K562 (cell line): ENCODE measurements around the gene SHOC1. TPM values are rescaled to one million over a fixed set of nuclear protein-coding genes. Genes with fewer than 3 reads are reported as not detected.
A peak's percentile ranks its signal among the peaks of the same experiment; 100 is the strongest.

Source experiments
- ATAC-seq: fragments of 200-7000 bp; cut with Tn5 transposase; 3 replicates; pipeline ENCODE4 v1.9.1; 2020; ENCODE audit warnings: moderate library complexity
- BruUV-seq: library from RNA; stranded (reverse); fragments of 400-500 nt; replicated peaks from 2 replicates; lab custom pipeline; 2021; lab: Mats Ljungman, UMichigan
- CTCF ChIA-PET: fragments of 300-600 bp; formaldehyde crosslinking; extraction: SDS; loops from one replicate; lab custom pipeline; 2021; ENCODE audit warnings: low intra/inter-chr PET ratio; lab: Yijun Ruan, JAX
- POLR2A ChIA-PET: fragments of 300-600, 350-650 bp; sonication (Branson Sonifier 250); formaldehyde crosslinking; extraction: SDS; loops from one replicate; lab custom pipeline; 2021; ENCODE audit warnings: antibody characterized with exemption, inconsistent platforms; lab: Yijun Ruan, JAX
- DNase-seq, 4 experiments: peaks; one replicate each; pipeline versions ENCODE4 v3.0.0 to v3.0.0-alpha.2; 2011 to 2018; ENCODE audit warnings: low spot score in 3 of 4, mixed read lengths in 3 of 4; ENCODE audit errors: extremely low read depth in 1 of 4
- FAIRE-seq: peaks from 2 replicates; lab custom pipeline; 2011; peaks lifted over from hg19 to GRCh38; lab: Jason Lieb, UNC
- H2AFZ ChIP-seq: 2 replicates; pipeline ENCODE4 v1.6.0; 2011; ENCODE audit warnings: low read depth, low read length, control low read depth, inconsistent platforms
- H3K27ac ChIP-seq: fragments of 200-600 bp; 3 replicates; pipeline ENCODE4 v1.8.0; 2011; ENCODE audit warnings: low read depth, mild to moderate bottlenecking, control low read depth, inconsistent platforms, low read length, moderate library complexity, mixed read lengths; ENCODE audit errors: extremely low read depth
- H3K27me3 ChIP-seq, 2 experiments: fragments of 300-600 bp in 1 of 2; 2 replicates in 1 of 2; 3 replicates in 1 of 2; pipeline versions ENCODE4 v1.6.0 to v1.8.0; 2011; ENCODE audit warnings: inconsistent platforms in 2 of 2, low read length in 2 of 2, mild to moderate bottlenecking in 1 of 2, mixed read lengths in 1 of 2, moderate library complexity in 1 of 2; ENCODE audit not compliant: control insufficient read depth in 2 of 2, insufficient read depth in 2 of 2
- H3K36me3 ChIP-seq: fragments of 300-600 bp; 3 replicates; pipeline ENCODE4 v1.8.0; 2011; ENCODE audit warnings: mild to moderate bottlenecking, low read length, inconsistent platforms; ENCODE audit not compliant: control insufficient read depth, insufficient read depth
- H3K4me1 ChIP-seq, 2 experiments: fragments of 200-600 bp in 1 of 2; replicated peaks in 1 of 2; 2 replicates in 1 of 2; 3 replicates in 1 of 2; pipeline versions ENCODE4 v1.5.1 to v1.8.0; 2011; ENCODE audit warnings: inconsistent platforms in 2 of 2, low read length in 2 of 2, mild to moderate bottlenecking in 1 of 2, mixed read lengths in 1 of 2, moderate library complexity in 1 of 2; ENCODE audit not compliant: control insufficient read depth in 2 of 2, insufficient read depth in 2 of 2
- H3K4me2 ChIP-seq: 2 replicates; pipeline ENCODE4 v1.6.1; 2011; ENCODE audit warnings: low read length, control low read depth, inconsistent platforms, mixed read lengths; ENCODE audit not compliant: insufficient read depth
- H3K4me3 ChIP-seq: fragments of 200-600 bp; sonication (generic), shearing (Covaris generic); 2 replicates; pipeline ENCODE4 v1.5.1; 2016; ENCODE audit warnings: control low read depth, inconsistent platforms
- H3K79me2 ChIP-seq: fragments of 200-600 bp; 3 replicates; pipeline ENCODE4 v1.8.0; 2011; ENCODE audit warnings: low read length, inconsistent platforms; ENCODE audit not compliant: control insufficient read depth, insufficient read depth
- H3K9ac ChIP-seq, 2 experiments: 2 replicates each; pipeline versions ENCODE4 v1.6.0 to v1.6.1; 2011; ENCODE audit warnings: low read depth in 2 of 2, low read length in 2 of 2, control low read depth in 1 of 2, inconsistent platforms in 1 of 2, mild to moderate bottlenecking in 1 of 2, mixed read lengths in 1 of 2; ENCODE audit not compliant: insufficient read depth in 1 of 2
- H3K9me1 ChIP-seq: one replicate; pipeline ENCODE4 v1.6.0; 2011; ENCODE audit warnings: inconsistent platforms, mild to moderate bottlenecking, low read length, moderate library complexity; ENCODE audit not compliant: control insufficient read depth, insufficient read depth
- H3K9me3 ChIP-seq: replicated peaks from 2 replicates; pipeline ENCODE4 v1.5.1; 2011; ENCODE audit warnings: low read depth, low read length, inconsistent platforms; ENCODE audit not compliant: control insufficient read depth, insufficient read depth
- H4K20me1 ChIP-seq: replicated peaks from 2 replicates; pipeline ENCODE4 v1.6.1; 2011; ENCODE audit warnings: low read length, inconsistent platforms, mixed read lengths; ENCODE audit not compliant: control insufficient read depth, insufficient read depth
- CBX1 ChIP-seq: sonication (generic); IDR thresholded peaks from 2 replicates; pipeline ENCODE4 v1.6.1; 2016; ENCODE audit warnings: antibody characterized with exemption, low read depth, mild to moderate bottlenecking
- CEBPB ChIP-seq: fragments of 450-650 bp; IDR thresholded peaks from 2 replicates; pipeline ENCODE4 v1.6.1; 2016; ENCODE audit warnings: missing genetic modification characterization, missing compliant biosample characterization
- CHD2 ChIP-seq: IDR thresholded peaks from 2 replicates; pipeline ENCODE4 v1.6.1; 2011; ENCODE audit warnings: low read depth, low read length
- CREB1 ChIP-seq, 2 experiments: sonication (generic) in 1 of 2; formaldehyde crosslinking in 1 of 2; IDR thresholded peaks; 2 replicates each; pipeline versions ENCODE4 v1.6.1 to v1.8.0; 2012 to 2022; ENCODE audit warnings: inconsistent platforms in 1 of 2, mild to moderate bottlenecking in 1 of 2, missing genetic modification reagents in 1 of 2, moderate library complexity in 1 of 2
- HSF4 ChIP-seq: fragments of 250-450 bp; sonication (Bioruptor Pico); IDR thresholded peaks from 2 replicates; pipeline ENCODE4 v2.1.2; 2022; ENCODE audit warnings: mild to moderate bottlenecking, moderate library complexity, borderline replicate concordance
- MAFK ChIP-seq: IDR thresholded peaks from 2 replicates; pipeline ENCODE4 v1.6.1; 2011; ENCODE audit warnings: low read length, improper control_type of control experiment
- MCM5 ChIP-seq: fragments of 450-650 bp; IDR thresholded peaks from 2 replicates; pipeline ENCODE4 v1.6.1; 2016; ENCODE audit warnings: low read depth
- NFIC ChIP-seq: fragments of 450-650 bp; IDR thresholded peaks from 2 replicates; pipeline ENCODE4 v1.6.1; 2017; ENCODE audit warnings: mild to moderate bottlenecking, inconsistent platforms
- RBM17 ChIP-seq: fragments of 200-400 bp; formaldehyde crosslinking; IDR thresholded peaks from 2 replicates; pipeline ENCODE4 v1.6.1; 2017; ENCODE audit warnings: low read depth, mild to moderate bottlenecking, low read length, borderline replicate concordance
- TCF7 ChIP-seq: sonication (generic); IDR thresholded peaks from 2 replicates; pipeline ENCODE4 v1.6.1; 2016; ENCODE audit warnings: antibody characterized with exemption, borderline replicate concordance
- TRIM24 ChIP-seq, 2 experiments: fragments of 450-650 bp; IDR thresholded peaks; 2 replicates each; pipeline ENCODE4 v1.6.1; 2016
- ZNF12 ChIP-seq: sonication (generic); formaldehyde crosslinking; IDR thresholded peaks from 2 replicates; pipeline ENCODE4 v1.4.0; 2020; ENCODE audit warnings: mild to moderate bottlenecking, missing genetic modification reagents
- ZNF121 ChIP-seq: sonication (generic); formaldehyde crosslinking; conservative IDR thresholded peaks from 2 replicates; pipeline ENCODE4 v1.8.0; 2022; ENCODE audit warnings: missing genetic modification reagents
- ZNF239 ChIP-seq: fragments of 250-450 bp; sonication (Bioruptor Pico); IDR thresholded peaks from 2 replicates; pipeline ENCODE4 v1.4.0; 2020; ENCODE audit warnings: mild to moderate bottlenecking
- ZNF24 ChIP-seq: fragments of 450-650 bp; IDR thresholded peaks from 2 replicates; pipeline ENCODE4 v1.6.1; 2016
- ZNF431 ChIP-seq: sonication (generic); formaldehyde crosslinking; IDR thresholded peaks from 2 replicates; pipeline ENCODE4 v1.8.0; 2022; ENCODE audit warnings: mild to moderate bottlenecking, missing genetic modification reagents
- ZNF696 ChIP-seq: fragments of 250-450 bp; sonication (Bioruptor Pico); conservative IDR thresholded peaks from 2 replicates; pipeline ENCODE4 v1.4.0; 2020; ENCODE audit warnings: mild to moderate bottlenecking, moderate library complexity
- WGBS: fragments of 100-300 bp; shearing (Covaris generic); methylation state at CpG from one replicate; pipeline ENCODE4 v1.1.6; 2016; ENCODE audit warnings: low coverage, mixed read lengths; ENCODE audit not compliant: insufficient coverage; ENCODE audit errors: missing lambda C conversion rate; 5-methylcytosine and 5-hydroxymethylcytosine counted together
- in situ Hi-C: fragments of 300-500 bp; cut with MboI; formaldehyde crosslinking; loops from 4 replicates; pipeline ENCODE4 v1.15.0; 2018; ENCODE audit warnings: inconsistent platforms, mixed read lengths
- intact Hi-C: fragments of 100-400 bp; cut with micrococcal nuclease; formaldehyde crosslinking; loops from 2 replicates; pipeline ENCODE4 v1.14.2; 2022
- polyA plus RNA-seq, 8 experiments: library from polyadenylated mRNA; depleted of rRNA in 4 of 8; stranded (reverse) in 5 of 8; unstranded in 3 of 8; fragments of >200 nt; fragmentation: Nextera tagmentation in 2 of 8; fragmentation: Illumina TruSeq in 1 of 8; extraction: Ambion mirVana in 2 of 8; extraction: Trizol in 1 of 8; gene quantifications; 2 replicates each; pipeline versions ENCODE4 v1.2.1 to v1.2.3, GENCODE V29; 2011 to 2014; ENCODE audit warnings: inconsistent platforms in 1 of 8, missing spikeins in 1 of 8
- total RNA-seq, 7 experiments: library from RNA; depleted of rRNA in 6 of 7; stranded (reverse); fragments of >200 nt in 6 of 7; fragmentation: Illumina TruSeq in 2 of 7; extraction: Trizol in 2 of 7; gene quantifications; 2 replicates each; pipeline versions ENCODE4 v1.2.1 to v1.2.3, GENCODE V29; 2011 to 2021; ENCODE audit warnings: low replicate concordance in 1 of 7
- TF ChIP-seq, protein P1 (sequence below): fragments of 450-650 bp; IDR thresholded peaks from 2 replicates; pipeline ENCODE4 v1.6.1; 2016; ENCODE audit warnings: borderline replicate concordance
- TF ChIP-seq, protein P2 (sequence below): fragments of 250-450 bp; sonication (Bioruptor Pico); IDR thresholded peaks from 2 replicates; pipeline ENCODE4 v1.5.0; 2020; ENCODE audit warnings: mild to moderate bottlenecking

Gene SHOC1
- total and polyA plus RNA-seq, 9 of the 15 experiments (the other 6 are each of a cell fraction or from before 2014, with no cell fraction given) = 0.03 to 0.09 (median 0.04) TPM; not detected in 6

DNA sequence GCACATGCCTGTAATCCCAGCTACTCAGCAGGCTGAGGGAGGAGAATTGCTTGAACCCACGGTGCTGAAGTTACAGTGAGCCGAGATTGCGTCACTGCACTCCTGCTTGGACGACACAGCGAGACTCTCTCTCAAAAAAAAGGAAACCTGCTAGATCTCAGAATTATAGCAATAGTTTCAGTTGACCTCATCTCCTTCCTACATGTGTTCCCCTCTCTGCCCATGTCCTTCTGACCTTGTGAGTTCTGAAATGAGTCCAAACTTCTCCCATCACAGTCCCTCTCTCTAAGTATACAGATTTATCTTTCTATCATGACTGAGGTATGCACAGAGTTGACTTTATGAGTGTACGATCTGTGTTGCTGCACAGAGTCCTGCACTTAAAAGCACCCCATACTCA, 44.6 kb upstream of the SHOC1 start:
- DNase-seq = no peak
- ChIA-PET CTCF (no interaction called here), POLR2A (no interaction called here)
- intact Hi-C loops (no loop called here), in situ Hi-C loops (no loop called here)
- Histone ChIP-seq H3K9ac (no peak overlapping the region), H3K4me3 (no peak overlapping the region), H3K79me2 (no peaks in the 10 kb centered on the region), H3K9me1 (no peaks in the 10 kb centered on the region), H3K36me3 (no peaks in the 10 kb centered on the region), H3K27ac (no peak overlapping the region), H3K27me3 (peaks cover 4 to 6% of the 10 kb centered on the region in 2 experiments; a peak in 2 of 5 replicates), H3K4me1 (no peaks in the 10 kb centered on the region), H4K20me1 (no peaks in the 10 kb centered on the region), H3K9me3 (no peaks in the 10 kb centered on the region), H2AFZ (peak overlapping the region; percentile 38), H3K4me2 (no peak overlapping the region)
- peak; percentile 42 for FAIRE-seq
- BruUV-seq = no TSS peak
- ATAC-seq = no peak
- WGBS = 36% methylated on average over 6 of the region's 6 CpGs
- TF ChIP-seq ZNF121 (CRISPR knock-in tag) (no peak), ZNF12 (CRISPR knock-in tag) (no peak), CEBPB (peak; percentile 75), ZNF239 (no peak), MCM5 (no peak), CREB1 (IDR thresholded peaks at IDR 0.05) (no peak), CREB1 (CRISPR knock-in tag; IDR thresholded peaks at IDR 0.05) (no peak), NFIC (no peak), MAFK (no peak), RBM17 (no peak), CHD2 (no peak), ZNF696 (CRISPR knock-in tag) (no peak), TCF7 (no peak), ZNF431 (CRISPR knock-in tag) (no peak), ZNF24 (no peak), TRIM24 (IDR thresholded peaks at IDR 0.05) (0 out of 4 replicates have a peak, but pooled peaks of 1 of the 2 experiments have one; percentile 9), CBX1 (no peak), HSF4 (CRISPR knock-in tag) (no peak)
- TF ChIP-seq, protein P1, sequence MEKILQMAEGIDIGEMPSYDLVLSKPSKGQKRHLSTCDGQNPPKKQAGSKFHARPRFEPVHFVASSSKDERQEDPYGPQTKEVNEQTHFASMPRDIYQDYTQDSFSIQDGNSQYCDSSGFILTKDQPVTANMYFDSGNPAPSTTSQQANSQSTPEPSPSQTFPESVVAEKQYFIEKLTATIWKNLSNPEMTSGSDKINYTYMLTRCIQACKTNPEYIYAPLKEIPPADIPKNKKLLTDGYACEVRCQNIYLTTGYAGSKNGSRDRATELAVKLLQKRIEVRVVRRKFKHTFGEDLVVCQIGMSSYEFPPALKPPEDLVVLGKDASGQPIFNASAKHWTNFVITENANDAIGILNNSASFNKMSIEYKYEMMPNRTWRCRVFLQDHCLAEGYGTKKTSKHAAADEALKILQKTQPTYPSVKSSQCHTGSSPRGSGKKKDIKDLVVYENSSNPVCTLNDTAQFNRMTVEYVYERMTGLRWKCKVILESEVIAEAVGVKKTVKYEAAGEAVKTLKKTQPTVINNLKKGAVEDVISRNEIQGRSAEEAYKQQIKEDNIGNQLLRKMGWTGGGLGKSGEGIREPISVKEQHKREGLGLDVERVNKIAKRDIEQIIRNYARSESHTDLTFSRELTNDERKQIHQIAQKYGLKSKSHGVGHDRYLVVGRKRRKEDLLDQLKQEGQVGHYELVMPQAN = no peak
- TF ChIP-seq, protein P2, sequence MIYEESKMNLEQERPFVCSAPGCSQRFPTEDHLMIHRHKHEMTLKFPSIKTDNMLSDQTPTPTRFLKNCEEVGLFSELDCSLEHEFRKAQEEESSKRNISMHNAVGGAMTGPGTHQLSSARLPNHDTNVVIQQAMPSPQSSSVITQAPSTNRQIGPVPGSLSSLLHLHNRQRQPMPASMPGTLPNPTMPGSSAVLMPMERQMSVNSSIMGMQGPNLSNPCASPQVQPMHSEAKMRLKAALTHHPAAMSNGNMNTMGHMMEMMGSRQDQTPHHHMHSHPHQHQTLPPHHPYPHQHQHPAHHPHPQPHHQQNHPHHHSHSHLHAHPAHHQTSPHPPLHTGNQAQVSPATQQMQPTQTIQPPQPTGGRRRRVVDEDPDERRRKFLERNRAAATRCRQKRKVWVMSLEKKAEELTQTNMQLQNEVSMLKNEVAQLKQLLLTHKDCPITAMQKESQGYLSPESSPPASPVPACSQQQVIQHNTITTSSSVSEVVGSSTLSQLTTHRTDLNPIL (CRISPR knock-in tag) = no peak
